Measurements from ENCODE around the gene NPTX2.

- TF ChIP-seq POLR2A (IDR thresholded peaks at IDR 0.05; ENCODE audit: low read depth) (no peak), CTCF (IDR thresholded peaks at IDR 0.05) (no peak)
These were observed 9.7 kb downstream of the NPTX2 start for GRCh38 chr7:98626460-98627412.
